Upper lobe of right lung (tissue), 1 donor: Measurements from ENCODE around the gene RIMKLB. TPM values are rescaled to one million over a fixed set of nuclear protein-coding genes. Genes with fewer than 3 reads are reported as not detected.
A peak's percentile ranks its signal among the peaks of the same experiment; 100 is the strongest.

Source experiments
- ATAC-seq: fragments of 200-7000 bp; cut with Tn5 transposase; one replicate; pipeline ENCODE4 v1.9.1; 2020; ENCODE audit warnings: mild to moderate bottlenecking, moderate library complexity
- DNase-seq: peaks from one replicate; pipeline ENCODE4 v3.0.0-alpha.2; 2020
- H3K27ac ChIP-seq: fragments of 200-600 bp; one replicate; pipeline ENCODE4 v1.8.0; 2022
- H3K27me3 ChIP-seq: fragments of 200-600 bp; one replicate; pipeline ENCODE4 v1.8.0; 2022; ENCODE audit warnings: mild to moderate bottlenecking
- H3K36me3 ChIP-seq: fragments of 200-600 bp; one replicate; pipeline ENCODE4 v1.8.0; 2022
- H3K4me1 ChIP-seq: fragments of 200-600 bp; one replicate; pipeline ENCODE4 v1.8.0; 2022
- H3K4me3 ChIP-seq: fragments of 200-600 bp; one replicate; pipeline ENCODE4 v1.8.0; 2022; ENCODE audit warnings: mild to moderate bottlenecking
- H3K9me3 ChIP-seq: fragments of 200-600 bp; one replicate; pipeline ENCODE4 v1.8.0; 2022
- CTCF ChIP-seq: fragments of 200-600 bp; IDR thresholded peaks from one replicate; pipeline ENCODE4 v1.8.0; 2022; ENCODE audit warnings: antibody characterized with exemption
- intact Hi-C: fragments of 100-400 bp; cut with DNase I; formaldehyde crosslinking; loops from one replicate; pipeline ENCODE4 v1.11.0; 2022
- total RNA-seq: library from RNA; stranded (reverse); fragmentation: NEBNext Ultra II Directional; extraction: Animal tissue kit (Norgen Biotek cat#: 25700); gene quantifications from one replicate; pipeline ENCODE4 v1.2.1, GENCODE V29; 2021
- donor health status: DM: no; HTN: yes; CAD: no; lungs with severe emphysema.

Gene RIMKLB
- total RNA-seq, 1 donor from 2014 or later, result 32.0 TPM

DNA sequence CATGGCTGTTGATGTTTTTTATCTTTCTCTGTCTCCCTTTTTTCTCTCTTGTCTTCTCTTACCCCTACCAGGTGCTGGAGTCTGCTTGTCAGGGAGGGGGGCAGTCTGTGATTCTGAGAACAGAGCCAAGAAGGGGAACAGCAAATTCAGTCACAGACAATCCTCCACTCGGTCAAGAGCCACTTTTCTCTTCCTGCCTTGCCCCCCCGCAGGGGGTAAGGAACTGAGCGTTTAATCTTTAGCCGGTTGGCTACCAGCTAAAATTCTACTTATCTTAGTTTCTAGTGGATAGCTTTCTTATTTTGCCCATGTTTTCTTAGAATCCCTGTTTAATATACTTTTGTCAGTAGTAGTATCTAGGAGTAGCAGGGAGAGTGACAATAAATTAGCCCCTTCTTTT lies 1.9 kb downstream of the RIMKLB start:
- Histone ChIP-seq H3K36me3 (no peaks in the 10 kb centered on the region), H3K27me3 (no peaks in the 10 kb centered on the region), H3K27ac (no peak overlapping the region), H3K4me3 (no peak overlapping the region), H3K4me1 (peaks cover 25% of the 10 kb centered on the region), H3K9me3 (no peaks in the 10 kb centered on the region)
- DNase-seq (no peak), ATAC-seq (no peak)
- intact Hi-C loops, result no loop called here
- TF ChIP-seq CTCF, result no peak

GRCh38 chr12:8701046-8701660 lies 3.4 kb downstream of the RIMKLB start:
- H3K4me3 ChIP-seq, result no peak overlapping the region
- DNase-seq (no peak), ATAC-seq (no peak)
- H3K4me1 ChIP-seq, result peaks cover 25% of the 10 kb centered on the region
- H3K27ac ChIP-seq, result no peak overlapping the region
- intact Hi-C loops, result no loop called here
- no peaks in the 10 kb centered on the region for H3K36me3 ChIP-seq
- no peak for TF ChIP-seq CTCF
- H3K27me3 ChIP-seq, result no peaks in the 10 kb centered on the region
- H3K9me3 ChIP-seq, result no peaks in the 10 kb centered on the region

DNA sequence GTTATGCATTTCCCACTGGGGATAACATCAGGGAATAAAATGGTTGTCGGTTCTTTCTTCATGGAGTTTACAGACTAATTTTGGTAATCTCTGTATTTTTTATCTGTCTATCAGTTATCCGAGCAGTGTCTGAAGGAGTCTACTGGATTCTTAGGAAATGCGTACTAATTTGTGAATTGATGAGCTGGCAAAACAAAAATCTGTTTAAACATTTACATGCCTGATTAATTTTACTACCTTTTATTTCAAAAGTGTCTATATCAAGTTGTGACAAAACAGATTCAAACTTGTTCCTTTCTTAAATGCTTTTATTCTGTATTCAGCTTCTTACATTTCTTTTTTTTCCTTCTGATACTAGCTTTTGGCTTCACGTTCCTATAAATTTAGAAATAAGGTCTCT lies 4.4 kb downstream of the RIMKLB start:
- intact Hi-C loops, result no loop called here
- no peaks in the 10 kb centered on the region for H3K27me3 ChIP-seq
- TF ChIP-seq CTCF, result no peak
- H3K4me3 ChIP-seq, result no peak overlapping the region
- DNase-seq (no peak), ATAC-seq (no peak)
- H3K9me3 ChIP-seq, result no peaks in the 10 kb centered on the region
- peaks cover 19% of the 10 kb centered on the region for H3K4me1 ChIP-seq
- H3K36me3 ChIP-seq, result no peaks in the 10 kb centered on the region
- H3K27ac ChIP-seq, result no peak overlapping the region

- intact Hi-C loops, result no loop called here
- H3K4me1 ChIP-seq, result peaks cover 13% of the 10 kb centered on the region
- ATAC-seq, result peak; percentile 92
- peak overlapping the region; percentile 41 for H3K4me3 ChIP-seq
- DNase-seq, result no peak
- no peak for TF ChIP-seq CTCF
- H3K9me3 ChIP-seq, result no peaks in the 10 kb centered on the region
- H3K27ac ChIP-seq, result peak overlapping the region; percentile 44
- H3K27me3 ChIP-seq, result no peaks in the 10 kb centered on the region
- no peaks in the 10 kb centered on the region for H3K36me3 ChIP-seq
Observed at GRCh38 chr12:8709124-8709830, 11.5 kb downstream of the RIMKLB start.

DNA sequence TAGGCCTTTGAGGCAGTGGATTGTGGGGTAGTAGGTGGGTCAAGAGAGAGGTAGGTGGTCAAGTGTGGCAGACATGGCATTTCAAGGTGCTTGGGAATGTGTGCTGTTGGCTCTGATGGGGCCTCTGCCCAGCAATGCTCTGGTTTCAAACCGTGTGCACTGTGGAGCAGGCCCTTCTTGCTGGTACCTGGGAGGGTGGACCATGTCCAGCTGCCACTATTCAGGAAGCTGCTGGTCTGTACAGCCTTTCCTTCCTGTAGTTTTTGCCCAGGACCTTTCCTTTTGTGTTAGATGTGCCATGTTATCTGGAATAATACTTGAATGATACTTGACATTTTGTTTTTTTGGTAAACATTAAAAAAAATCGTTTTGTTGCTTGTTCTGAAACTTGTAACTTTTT lies 14.8 kb downstream of the RIMKLB start:
- ATAC-seq (peak; percentile 52), DNase-seq (no peak)
- H3K9me3 ChIP-seq, result no peaks in the 10 kb centered on the region
- TF ChIP-seq CTCF, result no peak
- H3K4me3 ChIP-seq, result no peak overlapping the region
- no peaks in the 10 kb centered on the region for H3K27me3 ChIP-seq
- intact Hi-C loops, result no loop called here
- H3K36me3 ChIP-seq, result peaks cover 6% of the 10 kb centered on the region
- no peak overlapping the region for H3K27ac ChIP-seq
- peaks cover 13% of the 10 kb centered on the region for H3K4me1 ChIP-seq
